ENCODE measurements around the gene CDHR3. TPM values are rescaled to one million over a fixed set of nuclear protein-coding genes. Genes with fewer than 3 reads are reported as not detected.

Gene CDHR3
- total and polyA plus RNA-seq, 9 of the 15 experiments (the other 6 are each of a cell fraction or from before 2014, with no cell fraction given) = 0.03 to 0.66 (median 0.24) TPM; not detected in 1

DNA sequence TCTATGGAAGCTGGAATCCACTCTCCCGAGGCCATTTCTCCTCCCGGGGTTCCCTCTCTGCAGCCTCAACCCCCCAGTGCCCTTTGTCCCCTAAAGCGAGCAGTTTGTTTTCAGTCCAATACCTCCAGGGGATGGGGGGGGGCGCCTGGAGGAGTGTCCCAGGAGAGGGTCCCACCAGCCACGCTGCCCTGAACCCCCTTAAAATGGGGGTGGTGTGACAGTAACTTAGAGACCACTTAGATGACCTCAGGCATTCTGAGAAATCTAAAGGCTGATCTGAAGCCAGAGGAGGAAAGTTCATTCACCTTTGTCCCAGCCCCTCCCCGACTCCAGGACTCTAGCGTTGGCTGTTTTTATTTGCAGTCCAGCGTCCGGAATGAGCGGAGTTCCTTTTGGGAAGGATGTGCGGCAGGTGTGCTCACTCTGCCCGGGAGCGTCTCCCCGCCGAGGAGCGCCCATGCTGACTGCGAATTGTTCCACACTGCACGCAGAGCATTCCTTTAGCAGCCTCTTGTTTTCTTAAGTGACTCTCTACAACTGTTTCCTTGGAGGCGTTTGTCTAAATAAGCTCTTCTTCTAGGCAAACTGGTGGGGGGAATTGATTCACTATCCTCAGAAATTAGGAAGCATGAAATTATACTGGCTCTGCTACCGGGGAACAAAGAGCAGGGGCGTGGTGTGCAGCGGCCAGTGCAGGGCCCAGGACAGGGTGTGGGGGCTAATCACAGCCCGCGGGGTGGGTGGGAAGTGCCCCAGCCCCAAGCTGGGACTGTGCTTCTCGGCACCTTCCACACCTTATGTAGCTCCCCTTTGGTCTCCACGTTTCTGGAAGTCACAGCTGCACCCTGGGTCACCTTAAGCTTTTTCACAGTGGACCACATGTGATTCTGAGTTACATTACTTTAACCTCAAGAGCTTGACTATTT is 102.8 kb downstream of the CDHR3 start:
- in situ Hi-C loops (cut with MboI) (no loop called here), intact Hi-C loops (cut with micrococcal nuclease) (no loop called here)
- DNase-seq (ENCODE audit: extremely low read depth in 1 of 4, low spot score in 3 of 4) = no peak
- peak overlapping the region in 1 of 2 experiments; percentile 42; a peak in 1 of 4 replicates for H3K9ac ChIP-seq (ENCODE audit: insufficient read depth in 1 of 2, low read depth in 2 of 2, low read length in 2 of 2)
- H3K9me1 ChIP-seq (ENCODE audit: control insufficient read depth, insufficient read depth, low read length) = peaks cover 7% of the 10 kb centered on the region
- H3K27ac ChIP-seq (ENCODE audit: extremely low read depth, low read depth, low read length) = no peak overlapping the region
- ChIA-PET POLR2A (no interaction called here), CTCF (ENCODE audit: low intra/inter-chr PET ratio) (no interaction called here)
- no peak overlapping the region for H3K4me2 ChIP-seq (ENCODE audit: insufficient read depth, low read length)
- no peak overlapping the region for H2AFZ ChIP-seq (ENCODE audit: low read depth, low read length)
- no peak for ATAC-seq
- no peak overlapping the region for H3K4me3 ChIP-seq
- no peaks in the 10 kb centered on the region for H3K36me3 ChIP-seq (ENCODE audit: control insufficient read depth, insufficient read depth, low read length)
- H3K27me3 ChIP-seq (ENCODE audit: control insufficient read depth in 2 of 2, insufficient read depth in 2 of 2, low read length in 2 of 2) = peaks cover 17 to 54% of the 10 kb centered on the region in 2 experiments; a peak in 4 of 5 replicates
- WGBS (ENCODE audit: insufficient coverage, low coverage, missing lambda C conversion rate) = 16% methylated on average over 26 of the region's 26 CpGs
- H4K20me1 ChIP-seq (replicated peaks; ENCODE audit: control insufficient read depth, insufficient read depth, low read length) = peaks cover 7% of the 10 kb centered on the region; the same call in 1 of the 2 replicates
- no peak for FAIRE-seq
- peaks cover 16 to 26% of the 10 kb centered on the region in 2 experiments for H3K4me1 ChIP-seq (replicated peaks in 1 of 2; ENCODE audit: control insufficient read depth in 2 of 2, insufficient read depth in 2 of 2, low read length in 2 of 2)
- BruUV-seq (replicated peaks) = no TSS peak
- H3K79me2 ChIP-seq (ENCODE audit: control insufficient read depth, insufficient read depth, low read length) = no peaks in the 10 kb centered on the region
- no peaks in the 10 kb centered on the region for H3K9me3 ChIP-seq (replicated peaks; ENCODE audit: control insufficient read depth, insufficient read depth, low read depth, low read length)
- TF ChIP-seq, protein P1, sequence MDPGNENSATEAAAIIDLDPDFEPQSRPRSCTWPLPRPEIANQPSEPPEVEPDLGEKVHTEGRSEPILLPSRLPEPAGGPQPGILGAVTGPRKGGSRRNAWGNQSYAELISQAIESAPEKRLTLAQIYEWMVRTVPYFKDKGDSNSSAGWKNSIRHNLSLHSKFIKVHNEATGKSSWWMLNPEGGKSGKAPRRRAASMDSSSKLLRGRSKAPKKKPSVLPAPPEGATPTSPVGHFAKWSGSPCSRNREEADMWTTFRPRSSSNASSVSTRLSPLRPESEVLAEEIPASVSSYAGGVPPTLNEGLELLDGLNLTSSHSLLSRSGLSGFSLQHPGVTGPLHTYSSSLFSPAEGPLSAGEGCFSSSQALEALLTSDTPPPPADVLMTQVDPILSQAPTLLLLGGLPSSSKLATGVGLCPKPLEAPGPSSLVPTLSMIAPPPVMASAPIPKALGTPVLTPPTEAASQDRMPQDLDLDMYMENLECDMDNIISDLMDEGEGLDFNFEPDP (CRISPR knock-in tag; IDR thresholded peaks at IDR 0.05) = no peak
- TF ChIP-seq MCM7 (IDR thresholded peaks at IDR 0.05) (no peak), NR2C2 (CRISPR knock-in tag; IDR thresholded peaks at IDR 0.05) (no peak), NR2C2 (tag; IDR thresholded peaks at IDR 0.05) (peak; percentile 20; the same call in 1 of the 2 replicates), CHD2 (IDR thresholded peaks at IDR 0.05; ENCODE audit: low read depth, low read length) (no peak), NR2C1 (IDR thresholded peaks at IDR 0.05) (no peak), NR2C1 (tag; IDR thresholded peaks at IDR 0.05) (no peak)
- TF ChIP-seq, protein P2, sequence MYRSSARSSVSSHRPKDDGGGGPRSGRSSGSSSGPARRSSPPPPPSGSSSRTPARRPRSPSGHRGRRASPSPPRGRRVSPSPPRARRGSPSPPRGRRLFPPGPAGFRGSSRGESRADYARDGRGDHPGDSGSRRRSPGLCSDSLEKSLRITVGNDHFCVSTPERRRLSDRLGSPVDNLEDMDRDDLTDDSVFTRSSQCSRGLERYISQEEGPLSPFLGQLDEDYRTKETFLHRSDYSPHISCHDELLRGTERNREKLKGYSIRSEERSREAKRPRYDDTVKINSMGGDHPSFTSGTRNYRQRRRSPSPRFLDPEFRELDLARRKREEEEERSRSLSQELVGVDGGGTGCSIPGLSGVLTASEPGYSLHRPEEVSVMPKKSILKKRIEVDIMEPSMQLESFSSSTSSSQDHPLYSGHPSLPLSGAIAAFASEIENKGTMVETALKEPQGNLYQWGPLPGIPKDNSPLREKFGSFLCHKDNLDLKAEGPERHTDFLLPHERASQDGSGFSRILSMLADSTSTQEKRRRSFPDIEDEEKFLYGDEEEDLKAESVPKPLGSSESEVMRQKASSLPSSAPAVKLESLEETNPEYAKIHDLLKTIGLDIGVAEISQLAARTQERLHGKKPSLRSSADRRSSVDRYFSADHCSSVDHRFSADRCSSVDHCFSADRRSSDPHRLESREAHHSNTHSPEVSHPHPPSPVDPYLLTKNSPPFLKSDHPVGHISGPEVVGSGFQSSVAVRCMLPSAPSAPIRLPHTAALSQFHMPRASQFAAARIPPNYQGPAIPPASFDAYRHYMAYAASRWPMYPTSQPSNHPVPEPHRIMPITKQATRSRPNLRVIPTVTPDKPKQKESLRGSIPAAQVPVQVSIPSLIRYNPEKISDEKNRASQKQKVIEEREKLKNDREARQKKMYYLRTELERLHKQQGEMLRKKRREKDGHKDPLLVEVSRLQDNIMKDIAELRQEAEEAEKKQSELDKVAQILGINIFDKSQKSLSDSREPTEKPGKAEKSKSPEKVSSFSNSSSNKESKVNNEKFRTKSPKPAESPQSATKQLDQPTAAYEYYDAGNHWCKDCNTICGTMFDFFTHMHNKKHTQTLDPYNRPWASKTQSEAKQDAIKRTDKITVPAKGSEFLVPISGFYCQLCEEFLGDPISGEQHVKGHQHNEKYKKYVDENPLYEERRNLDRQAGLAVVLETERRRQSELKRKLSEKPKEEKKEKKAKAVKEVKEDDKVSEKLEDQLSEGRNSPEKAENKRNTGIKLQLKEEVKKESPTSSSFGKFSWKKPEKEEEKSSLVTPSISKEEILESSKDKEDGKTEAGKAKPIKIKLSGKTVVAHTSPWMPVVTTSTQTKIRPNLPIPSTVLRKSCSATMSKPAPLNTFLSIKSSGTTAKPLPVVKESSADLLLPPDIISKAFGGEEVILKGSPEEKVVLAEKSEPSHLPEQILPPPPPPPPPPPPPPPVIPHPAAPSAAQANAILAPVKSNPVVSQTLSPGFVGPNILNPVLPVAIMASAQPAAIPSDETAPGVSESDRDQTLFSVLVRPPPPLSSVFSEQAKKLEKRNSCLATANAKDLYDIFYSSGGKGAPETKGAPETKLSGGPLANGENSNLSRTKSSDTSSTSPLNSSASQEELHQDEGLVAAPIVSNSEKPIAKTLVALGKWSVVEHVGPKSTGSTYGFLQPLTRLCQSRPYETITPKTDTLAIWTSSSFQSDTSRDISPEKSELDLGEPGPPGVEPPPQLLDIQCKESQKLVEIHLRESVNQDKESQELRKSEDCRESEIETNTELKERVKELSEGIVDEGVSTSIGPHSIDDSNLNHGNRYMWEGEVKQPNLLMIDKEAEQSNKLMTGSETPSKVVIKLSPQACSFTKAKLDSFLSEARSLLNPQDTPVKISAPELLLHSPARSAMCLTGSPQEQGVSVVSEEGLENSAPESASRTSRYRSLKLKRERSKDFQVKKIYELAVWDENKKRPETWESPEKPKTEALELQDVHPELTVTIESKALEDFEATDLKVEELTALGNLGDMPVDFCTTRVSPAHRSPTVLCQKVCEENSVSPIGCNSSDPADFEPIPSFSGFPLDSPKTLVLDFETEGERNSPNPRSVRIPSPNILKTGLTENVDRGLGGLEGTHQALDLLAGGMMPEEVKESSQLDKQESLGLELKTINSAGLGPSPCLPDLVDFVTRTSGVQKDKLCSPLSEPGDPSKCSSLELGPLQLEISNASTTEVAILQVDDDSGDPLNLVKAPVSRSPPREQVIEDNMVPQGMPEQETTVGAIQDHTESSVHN (IDR thresholded peaks at IDR 0.05; ENCODE audit: borderline replicate concordance in 1 of 2, low read depth in 1 of 2) = no peak
- TF ChIP-seq, protein P3, sequence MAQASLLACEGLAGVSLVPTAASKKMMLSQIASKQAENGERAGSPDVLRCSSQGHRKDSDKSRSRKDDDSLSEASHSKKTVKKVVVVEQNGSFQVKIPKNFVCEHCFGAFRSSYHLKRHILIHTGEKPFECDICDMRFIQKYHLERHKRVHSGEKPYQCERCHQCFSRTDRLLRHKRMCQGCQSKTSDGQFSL (CRISPR knock-in tag; IDR thresholded peaks at IDR 0.05) = peak; percentile 36; the same call in 1 of the 2 replicates
- TF ChIP-seq, protein P3 (tag; IDR thresholded peaks at IDR 0.05) = no peak

All from K562 (cell line).